ENCODE measurements around the gene TEPSIN. TPM values are rescaled to one million over a fixed set of nuclear protein-coding genes. Genes with fewer than 3 reads are reported as not detected.

TEPSIN gene
- total RNA-seq, 1 experiment from 2014 or later = 38.8 TPM

GRCh38 chr17:81256616-81257015, 17.8 kb upstream of the TEPSIN start:
- no peaks in the 10 kb centered on the region; a peak in 1 of 5 replicates for H3K9me3 Mint-ChIP-seq
- no peak overlapping the region for H3T11ph ChIP-seq (ENCODE audit: low read length)
- no peak overlapping the region for H3K23ac ChIP-seq (ENCODE audit: insufficient read length, low read depth, low read length)
- no peak overlapping the region for H2BK20ac ChIP-seq (ENCODE audit: low read depth, low read length, poor library complexity, severe bottlenecking)
- no peaks in the 10 kb centered on the region for H3K27me3 Mint-ChIP-seq (ENCODE audit: low read depth)
- H3K79me2 ChIP-seq (ENCODE audit: insufficient read depth, low read length) = no peaks in the 10 kb centered on the region
- no peak overlapping the region for H4K8ac ChIP-seq (replicated peaks; ENCODE audit: insufficient read length, low read depth, low read length)
- no peak for DNase-seq
- peaks cover 9 to 15% (median 15%) of the 10 kb centered on the region in 3 experiments for H3K36me3 Mint-ChIP-seq (ENCODE audit: insufficient read depth in 1 of 3, low read depth in 3 of 3)
- no peak overlapping the region for H3K27ac ChIP-seq (ENCODE audit: insufficient read length, low read depth, low read length)
- peaks cover 15 to 22% of the 10 kb centered on the region in 2 experiments for H3K4me1 Mint-ChIP-seq
- no peaks in the 10 kb centered on the region for H3K23me2 ChIP-seq (ENCODE audit: insufficient read length, low read depth, low read length, poor library complexity, severe bottlenecking)
- no peaks in the 10 kb centered on the region for H3K27me3 ChIP-seq (ENCODE audit: insufficient read depth, low read length)
- no peak overlapping the region for H3K4me2 ChIP-seq (ENCODE audit: insufficient read depth, insufficient read length, low read length)
- no peak overlapping the region for H3K18ac ChIP-seq (ENCODE audit: insufficient read length, low read depth, low read length)
- H3K9ac ChIP-seq (ENCODE audit: extremely low read depth, insufficient read length, low read length) = no peak overlapping the region
- H3K9me3 ChIP-seq (ENCODE audit: control insufficient read depth, low read depth, low read length) = no peaks in the 10 kb centered on the region
- no peak overlapping the region for H3K14ac ChIP-seq (ENCODE audit: insufficient read depth, low read length)
- H2BK5ac ChIP-seq (ENCODE audit: insufficient read length, low read length) = no peak overlapping the region
- H4K91ac ChIP-seq (ENCODE audit: insufficient read length, low read depth, low read length) = no peak overlapping the region
- H3K4ac ChIP-seq (ENCODE audit: low read depth, low read length) = no peak overlapping the region
- no peak overlapping the region for H3K27ac Mint-ChIP-seq
- H2BK120ac ChIP-seq (ENCODE audit: low read depth, low read length, poor library complexity, severe bottlenecking) = no peak overlapping the region
- H2BK15ac ChIP-seq (ENCODE audit: low read depth, low read length) = no peak overlapping the region
- H3K4me1 ChIP-seq (ENCODE audit: insufficient read depth, low read length) = no peaks in the 10 kb centered on the region
- no peak overlapping the region for H4K5ac ChIP-seq (ENCODE audit: insufficient read length, low read depth, low read length)
- H2BK12ac ChIP-seq (ENCODE audit: insufficient read length, low read depth, low read length) = no peak overlapping the region
- no peak overlapping the region for H3K4me3 Mint-ChIP-seq
- no peak overlapping the region for H2AFZ ChIP-seq (ENCODE audit: low read length)
- no peaks in the 10 kb centered on the region for H3K79me1 ChIP-seq (ENCODE audit: insufficient read depth, low read depth, low read length, poor library complexity, severe bottlenecking)
- H3K56ac ChIP-seq (ENCODE audit: insufficient read length, low read depth, low read length) = no peak overlapping the region
- no CpG with 5 or more reads among the region's 12 CpGs for WGBS (ENCODE audit: extremely low coverage, insufficient read length, low lambda C conversion rate)
- TF ChIP-seq, protein P1, sequence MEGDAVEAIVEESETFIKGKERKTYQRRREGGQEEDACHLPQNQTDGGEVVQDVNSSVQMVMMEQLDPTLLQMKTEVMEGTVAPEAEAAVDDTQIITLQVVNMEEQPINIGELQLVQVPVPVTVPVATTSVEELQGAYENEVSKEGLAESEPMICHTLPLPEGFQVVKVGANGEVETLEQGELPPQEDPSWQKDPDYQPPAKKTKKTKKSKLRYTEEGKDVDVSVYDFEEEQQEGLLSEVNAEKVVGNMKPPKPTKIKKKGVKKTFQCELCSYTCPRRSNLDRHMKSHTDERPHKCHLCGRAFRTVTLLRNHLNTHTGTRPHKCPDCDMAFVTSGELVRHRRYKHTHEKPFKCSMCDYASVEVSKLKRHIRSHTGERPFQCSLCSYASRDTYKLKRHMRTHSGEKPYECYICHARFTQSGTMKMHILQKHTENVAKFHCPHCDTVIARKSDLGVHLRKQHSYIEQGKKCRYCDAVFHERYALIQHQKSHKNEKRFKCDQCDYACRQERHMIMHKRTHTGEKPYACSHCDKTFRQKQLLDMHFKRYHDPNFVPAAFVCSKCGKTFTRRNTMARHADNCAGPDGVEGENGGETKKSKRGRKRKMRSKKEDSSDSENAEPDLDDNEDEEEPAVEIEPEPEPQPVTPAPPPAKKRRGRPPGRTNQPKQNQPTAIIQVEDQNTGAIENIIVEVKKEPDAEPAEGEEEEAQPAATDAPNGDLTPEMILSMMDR (conservative IDR thresholded peaks at IDR 0.05) = no peak
- H4K20me1 ChIP-seq (ENCODE audit: control insufficient read depth, insufficient read depth, insufficient read length) = no peaks in the 10 kb centered on the region
- H2AK5ac ChIP-seq (ENCODE audit: insufficient read length, low read length) = no peak overlapping the region
